Body of pancreas (tissue), 4 donors: Measurements from ENCODE around the gene ZC3H7A. TPM values are rescaled to one million over a fixed set of nuclear protein-coding genes. Genes with fewer than 3 reads are reported as not detected.

ENCODE experiments used
- ATAC-seq: fragments of 150-250 bp; one replicate; pipeline ENCODE4 v1.9.1; 2016
- DNase-seq, 4 donors: peaks; one replicate each; pipeline ENCODE4 v3.0.0-alpha.2; 2019
- H3K27ac ChIP-seq, 4 donors: fragments of 200-600 bp; sonication (generic); 1 replicate in 3 of 4; 2 replicates in 1 of 4; pipeline versions ENCODE4 v1.5.1 to v1.6.1; 2016 to 2019; ENCODE audit warnings: mild to moderate bottlenecking in 1 of 4, mixed read lengths in 1 of 4, moderate library complexity in 1 of 4
- H3K27me3 ChIP-seq, 2 donors: fragments of 200-600 bp; sonication (generic); one replicate each; pipeline ENCODE4 v1.6.0; 2016; ENCODE audit warnings: mild to moderate bottlenecking in 1 of 2
- H3K36me3 ChIP-seq, 2 donors: fragments of 200-600 bp; sonication (generic); replicated peaks in 1 of 2; 2 replicates each; pipeline ENCODE4 v1.5.1; 2016; ENCODE audit warnings: low read depth in 2 of 2; ENCODE audit not compliant: insufficient read depth in 1 of 2
- H3K4me1 ChIP-seq: fragments of 200-600 bp; sonication (generic); one replicate; pipeline ENCODE4 v1.6.0; 2016
- H3K4me3 ChIP-seq, 2 donors: fragments of 200-600 bp; sonication (generic); 1 replicate in 1 of 2; 2 replicates in 1 of 2; pipeline ENCODE4 v1.5.1; 2016 to 2019
- H3K9me3 ChIP-seq, 3 donors: fragments of 200-600 bp; sonication (generic); 1 replicate in 2 of 3; 2 replicates in 1 of 3; pipeline ENCODE4 v1.5.1; 2016
- POLR2A ChIP-seq, 3 donors: fragments of 450-650 bp; IDR thresholded peaks; one replicate each; pipeline ENCODE4 v1.6.1; 2016; ENCODE audit warnings: antibody characterized with exemption in 3 of 3, mild to moderate bottlenecking in 2 of 3
- WGBS, 2 donors: methylation state at CpG; one replicate each; pipeline ENCODE4 v1.1.5; 2017; 5-methylcytosine and 5-hydroxymethylcytosine counted together
- intact Hi-C: fragments of 100-400 bp; cut with DNase I; formaldehyde crosslinking; loops from one replicate; pipeline ENCODE4 v1.15.1; 2023
- total RNA-seq, 2 donors: library from RNA; depleted of rRNA; stranded (reverse); fragments of >200 nt; gene quantifications; one replicate each; pipeline ENCODE4 v1.1.0, GENCODE V29; 2016
- TF ChIP-seq, protein P1 (sequence below), 7 experiments: fragments of 450-650 bp in 4 of 7; fragments of 200-600 bp in 3 of 7; sonication (generic) in 3 of 7; IDR thresholded peaks; one replicate each; pipeline ENCODE4 v1.5.1; 2016 to 2019; ENCODE audit warnings: antibody characterized with exemption in 7 of 7

Gene ZC3H7A
- total RNA-seq, 2 donors from 2014 or later = 26.4 to 49.5 TPM

DNA sequence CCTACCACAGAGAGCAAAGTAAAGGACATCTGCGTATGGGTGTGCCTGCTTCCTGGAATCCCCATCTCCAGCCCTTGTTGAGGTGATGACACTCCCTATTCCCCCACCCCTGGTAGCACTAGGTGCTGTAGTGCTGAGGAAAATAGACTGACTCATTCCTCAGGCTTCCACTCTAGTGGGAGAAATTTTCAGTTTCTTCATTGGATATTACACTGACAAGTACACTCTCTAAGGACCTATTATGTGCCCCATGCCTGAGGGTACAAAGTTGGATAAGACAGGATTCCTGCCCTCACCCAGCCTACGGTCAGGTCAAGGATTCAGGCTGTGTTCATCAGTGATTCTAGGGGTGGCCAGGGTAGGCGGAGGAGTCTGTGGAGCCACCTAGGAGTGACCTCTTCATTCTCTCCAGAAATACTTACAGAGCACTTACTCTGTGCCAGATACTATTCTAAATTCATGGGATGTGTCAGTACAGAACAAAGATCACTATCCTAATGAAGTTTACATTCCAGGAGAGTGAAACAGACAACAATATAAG, 4.5 kb upstream of the ZC3H7A start:
- ATAC-seq (no peak), DNase-seq (no peak)
- no peaks in the 10 kb centered on the region for H3K36me3 ChIP-seq
- intact Hi-C loops = loop anchor here (10.0 kb wide), 1 partner anchor 387 kb away; no protein-coding TSS in a partner anchor
- no peaks in the 10 kb centered on the region for H3K9me3 ChIP-seq
- H3K4me3 ChIP-seq = no peak overlapping the region
- H3K27ac ChIP-seq = no peak overlapping the region
- no peak for TF ChIP-seq POLR2A (IDR thresholded peaks at IDR 0.05)
- TF ChIP-seq, protein P1, sequence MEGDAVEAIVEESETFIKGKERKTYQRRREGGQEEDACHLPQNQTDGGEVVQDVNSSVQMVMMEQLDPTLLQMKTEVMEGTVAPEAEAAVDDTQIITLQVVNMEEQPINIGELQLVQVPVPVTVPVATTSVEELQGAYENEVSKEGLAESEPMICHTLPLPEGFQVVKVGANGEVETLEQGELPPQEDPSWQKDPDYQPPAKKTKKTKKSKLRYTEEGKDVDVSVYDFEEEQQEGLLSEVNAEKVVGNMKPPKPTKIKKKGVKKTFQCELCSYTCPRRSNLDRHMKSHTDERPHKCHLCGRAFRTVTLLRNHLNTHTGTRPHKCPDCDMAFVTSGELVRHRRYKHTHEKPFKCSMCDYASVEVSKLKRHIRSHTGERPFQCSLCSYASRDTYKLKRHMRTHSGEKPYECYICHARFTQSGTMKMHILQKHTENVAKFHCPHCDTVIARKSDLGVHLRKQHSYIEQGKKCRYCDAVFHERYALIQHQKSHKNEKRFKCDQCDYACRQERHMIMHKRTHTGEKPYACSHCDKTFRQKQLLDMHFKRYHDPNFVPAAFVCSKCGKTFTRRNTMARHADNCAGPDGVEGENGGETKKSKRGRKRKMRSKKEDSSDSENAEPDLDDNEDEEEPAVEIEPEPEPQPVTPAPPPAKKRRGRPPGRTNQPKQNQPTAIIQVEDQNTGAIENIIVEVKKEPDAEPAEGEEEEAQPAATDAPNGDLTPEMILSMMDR (IDR thresholded peaks at IDR 0.05) = no peak
- peaks cover 19% of the 10 kb centered on the region for H3K4me1 ChIP-seq
- H3K27me3 ChIP-seq = no peaks in the 10 kb centered on the region
- WGBS, 2 donors = 73 to 97% methylated on average over 3 of the region's 3 CpGs

DNA sequence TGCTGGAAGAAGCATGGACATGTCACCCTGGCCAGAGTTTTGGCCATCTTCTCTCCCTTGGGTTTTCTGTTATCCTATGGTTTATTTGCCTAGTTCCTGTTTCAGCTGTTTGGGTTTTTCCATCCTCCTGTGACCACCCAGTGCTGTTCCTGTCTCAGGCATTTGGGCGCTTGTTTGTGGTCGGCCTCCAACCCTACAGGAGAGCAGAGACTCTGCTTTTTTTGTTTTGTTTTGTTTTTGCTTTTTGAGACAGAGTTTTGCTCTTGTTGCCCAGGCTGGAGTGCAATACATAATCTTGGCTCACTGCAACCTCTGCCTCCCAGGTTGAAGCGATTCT, 3.3 kb upstream of the ZC3H7A start:
- peaks cover 26% of the 10 kb centered on the region for H3K4me1 ChIP-seq
- no peak for DNase-seq
- WGBS, 2 donors = 76 to 100% methylated on average over 3 of the region's 3 CpGs
- no peaks in the 10 kb centered on the region for H3K27me3 ChIP-seq
- H3K9me3 ChIP-seq = no peaks in the 10 kb centered on the region
- H3K27ac ChIP-seq = peak overlapping the region in 1 of 4 donors; percentile 34
- ATAC-seq = no peak
- TF ChIP-seq, protein P1 (IDR thresholded peaks at IDR 0.05) = no peak
- no peak overlapping the region for H3K4me3 ChIP-seq
- no peaks in the 10 kb centered on the region for H3K36me3 ChIP-seq
- intact Hi-C loops = loop anchor here (10.0 kb wide), 1 partner anchor 386 kb away; no protein-coding TSS in a partner anchor

DNA sequence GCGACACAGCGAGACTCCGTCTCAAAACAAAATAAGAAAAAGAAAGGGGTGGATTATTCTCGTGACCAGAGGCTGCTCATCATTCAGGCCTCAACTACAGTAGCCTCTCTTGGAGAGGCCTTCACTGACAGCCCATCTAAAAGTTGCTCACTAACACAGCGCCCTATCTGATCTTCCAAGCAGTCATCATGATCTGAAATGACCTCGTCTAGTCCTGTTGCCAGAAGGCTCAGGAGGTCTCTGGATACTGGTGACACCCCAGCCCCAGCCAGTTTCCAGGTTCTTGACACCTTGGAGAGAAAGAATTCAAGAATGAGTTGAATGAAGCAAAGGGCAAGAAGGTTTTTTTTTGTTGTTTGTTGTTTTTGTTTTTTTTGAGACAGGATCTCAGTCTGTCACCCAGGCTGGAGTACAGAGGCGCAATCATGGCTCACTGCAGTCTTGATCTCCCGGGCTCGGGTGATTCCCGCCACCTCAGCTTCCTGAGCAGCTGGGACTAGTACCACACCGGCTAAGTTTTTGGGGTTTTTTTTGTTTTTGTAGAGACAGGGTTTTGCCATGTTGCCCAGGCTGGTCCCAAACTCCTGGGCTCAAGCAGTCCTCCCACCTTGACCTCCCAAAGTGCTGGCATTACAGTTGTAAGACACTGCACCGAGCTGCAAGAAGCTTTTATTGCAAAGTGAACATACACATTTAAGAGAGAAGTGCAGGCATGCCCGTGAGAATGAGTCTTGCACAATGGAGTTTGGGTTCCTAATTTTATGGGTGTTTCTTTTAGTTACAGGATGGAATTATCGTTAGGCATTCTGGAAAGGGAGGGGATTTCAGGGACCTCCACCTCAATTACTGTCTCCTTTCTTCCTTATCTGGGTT, 2.7 kb upstream of the ZC3H7A start:
- Histone ChIP-seq H3K27me3 (no peaks in the 10 kb centered on the region), H3K27ac (peak overlapping the region in 1 of 4 donors; percentile 34), H3K9me3 (no peaks in the 10 kb centered on the region), H3K36me3 (no peaks in the 10 kb centered on the region), H3K4me3 (no peak overlapping the region), H3K4me1 (peaks cover 32% of the 10 kb centered on the region)
- intact Hi-C loops = loop anchor here (10.0 kb wide), 1 partner anchor 385 kb away; no protein-coding TSS in a partner anchor
- ATAC-seq = no peak
- DNase-seq = no peak
- no peak for TF ChIP-seq POLR2A (IDR thresholded peaks at IDR 0.05)
- TF ChIP-seq, protein P1 (IDR thresholded peaks at IDR 0.05) = no peak
- 76 to 96% methylated on average over 13 to 14 of the region's 14 CpGs for WGBS, 2 donors

DNA sequence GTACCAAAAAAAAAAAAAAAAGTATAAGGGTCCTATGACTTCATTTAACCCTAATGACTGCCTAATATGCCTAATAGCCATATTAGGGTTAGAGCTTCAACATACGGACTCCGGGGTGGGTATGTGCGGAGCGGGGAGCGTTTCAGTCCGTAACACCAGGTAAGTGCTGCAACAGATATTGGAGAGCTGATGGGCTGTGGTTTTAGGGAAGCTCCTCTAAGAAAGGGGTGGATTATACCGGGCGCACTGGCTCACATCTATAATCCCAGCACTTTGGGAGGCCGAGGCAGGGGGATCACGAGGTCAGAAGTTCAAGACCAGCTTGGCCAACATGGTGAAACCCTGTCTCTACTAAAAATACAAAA, 1.9 kb upstream of the ZC3H7A start:
- Histone ChIP-seq H3K27me3 (no peaks in the 10 kb centered on the region), H3K9me3 (no peaks in the 10 kb centered on the region), H3K4me3 (no peak overlapping the region), H3K27ac (peak overlapping the region in 2 of 4 donors; percentile 98 to 99), H3K36me3 (no peaks in the 10 kb centered on the region), H3K4me1 (peaks cover 37% of the 10 kb centered on the region)
- no peak for DNase-seq
- 91 to 98% methylated on average over 6 to 10 of the region's 10 CpGs for WGBS, 2 donors
- TF ChIP-seq POLR2A (IDR thresholded peaks at IDR 0.05) = no peak
- TF ChIP-seq, protein P1 (IDR thresholded peaks at IDR 0.05) = no peak
- ATAC-seq = no peak
- intact Hi-C loops = no loop called here
